ENCODE data around the gene ABLIM2. TPM values are rescaled to one million over a fixed set of nuclear protein-coding genes. Genes with fewer than 3 reads are reported as not detected.

The ABLIM2 gene
- total RNA-seq, 1 experiment from 2014 or later = 1.0 TPM

DNA sequence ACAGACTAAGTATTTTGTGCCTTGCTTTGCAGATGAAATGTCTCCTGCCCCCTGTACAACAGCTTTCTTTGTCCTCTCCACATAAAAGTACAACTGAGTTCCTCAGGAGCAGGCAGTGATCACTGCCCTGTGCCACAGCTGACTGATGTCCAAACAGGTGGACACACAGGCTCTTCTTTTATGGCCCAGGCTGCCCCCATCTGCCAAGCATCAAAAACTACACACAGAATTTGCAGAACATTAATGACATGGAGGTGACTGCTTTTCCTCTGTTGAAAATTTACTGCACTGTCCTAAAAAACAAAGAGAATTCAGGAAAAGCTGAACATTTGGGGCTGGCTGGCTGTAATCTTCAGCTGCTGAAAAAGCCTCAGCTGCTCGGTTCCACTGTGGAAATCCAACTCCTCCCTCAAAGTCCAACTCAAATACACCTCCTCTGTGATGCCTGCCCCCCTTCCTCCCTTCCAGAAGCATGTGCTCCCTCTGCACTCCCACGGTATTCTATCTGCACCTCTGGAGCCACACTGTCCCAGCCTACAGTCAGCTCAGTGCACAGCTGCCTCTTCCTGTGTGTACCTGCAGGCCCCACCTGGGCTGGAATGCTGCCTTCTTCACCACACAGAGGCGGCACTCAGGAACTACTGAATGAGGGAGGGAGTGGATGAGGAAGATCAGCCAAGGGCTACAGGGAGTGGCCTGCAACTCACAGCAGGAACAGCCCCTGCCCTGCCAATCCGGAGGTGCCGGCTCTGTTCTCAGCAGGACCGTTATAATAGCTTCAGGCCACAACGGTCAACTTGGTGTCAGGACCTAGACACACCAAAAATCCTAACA is 229.3 kb downstream of the ABLIM2 start:
- no peak overlapping the region for H3K27ac ChIP-seq (ENCODE audit: insufficient read length, low read depth, low read length)
- peak overlapping the region in 2 of 3 experiments; percentile 32 to 76; a peak in 5 of 7 replicates for H3K27ac Mint-ChIP-seq

More for the DNA sequence above, 229.3 kb downstream of the ABLIM2 start:
- no peak overlapping the region for H2BK15ac ChIP-seq (ENCODE audit: low read depth, low read length)
- Mint-ChIP-seq H3K9me3 (no peaks in the 10 kb centered on the region), H3K4me3 (peak overlapping the region in 1 of 2 experiments; percentile 22; a peak in 3 of 5 replicates), H3K36me3 (ENCODE audit: insufficient read depth in 1 of 3, low read depth in 3 of 3) (peaks cover 0 to 9% (median 8%) of the 10 kb centered on the region in 3 experiments; a peak in 5 of 7 replicates), H3K4me1 (peaks cover 18 to 26% of the 10 kb centered on the region in 2 experiments), H3K27me3 (ENCODE audit: low read depth) (no peaks in the 10 kb centered on the region; the same call in 1 of the 2 replicates)
- no peak overlapping the region for H2BK20ac ChIP-seq (ENCODE audit: low read depth, low read length, poor library complexity, severe bottlenecking)
- H2BK5ac ChIP-seq (ENCODE audit: insufficient read length, low read length) = no peak overlapping the region
- H3K4me2 ChIP-seq (ENCODE audit: insufficient read depth, insufficient read length, low read length) = no peak overlapping the region
- no peak overlapping the region for H3K9ac ChIP-seq (ENCODE audit: extremely low read depth, insufficient read length, low read length)
- H2AK5ac ChIP-seq (ENCODE audit: insufficient read length, low read length) = no peak overlapping the region
- no peaks in the 10 kb centered on the region for H3K4me1 ChIP-seq (ENCODE audit: insufficient read depth, low read length)
- no peak overlapping the region for H4K8ac ChIP-seq (replicated peaks; ENCODE audit: insufficient read length, low read depth, low read length)
- no peaks in the 10 kb centered on the region for H4K20me1 ChIP-seq (ENCODE audit: control insufficient read depth, insufficient read depth, insufficient read length)
- no CpG with 5 or more reads among the region's 7 CpGs for WGBS (ENCODE audit: extremely low coverage, insufficient read length, low lambda C conversion rate)
- no peaks in the 10 kb centered on the region for H3K9me3 ChIP-seq (ENCODE audit: control insufficient read depth, low read depth, low read length)
- H3K79me2 ChIP-seq (ENCODE audit: insufficient read depth, low read length) = peaks cover 10% of the 10 kb centered on the region; the same call in 1 of the 2 replicates
- no peaks in the 10 kb centered on the region for H3K23me2 ChIP-seq (ENCODE audit: insufficient read length, low read depth, low read length, poor library complexity, severe bottlenecking)
- H2AFZ ChIP-seq (ENCODE audit: low read length) = no peak overlapping the region
- H3K18ac ChIP-seq (ENCODE audit: insufficient read length, low read depth, low read length) = no peak overlapping the region
- H3K14ac ChIP-seq (ENCODE audit: insufficient read depth, low read length) = no peak overlapping the region
- H2BK120ac ChIP-seq (ENCODE audit: low read depth, low read length, poor library complexity, severe bottlenecking) = no peak overlapping the region
- no peak overlapping the region for H4K5ac ChIP-seq (ENCODE audit: insufficient read length, low read depth, low read length)
- no peak overlapping the region for H3K4ac ChIP-seq (ENCODE audit: low read depth, low read length)
- H3K27me3 ChIP-seq (ENCODE audit: insufficient read depth, low read length) = no peaks in the 10 kb centered on the region
- H2BK12ac ChIP-seq (ENCODE audit: insufficient read length, low read depth, low read length) = no peak overlapping the region
- H3K56ac ChIP-seq (ENCODE audit: insufficient read length, low read depth, low read length) = no peak overlapping the region
- TF ChIP-seq, protein P1, sequence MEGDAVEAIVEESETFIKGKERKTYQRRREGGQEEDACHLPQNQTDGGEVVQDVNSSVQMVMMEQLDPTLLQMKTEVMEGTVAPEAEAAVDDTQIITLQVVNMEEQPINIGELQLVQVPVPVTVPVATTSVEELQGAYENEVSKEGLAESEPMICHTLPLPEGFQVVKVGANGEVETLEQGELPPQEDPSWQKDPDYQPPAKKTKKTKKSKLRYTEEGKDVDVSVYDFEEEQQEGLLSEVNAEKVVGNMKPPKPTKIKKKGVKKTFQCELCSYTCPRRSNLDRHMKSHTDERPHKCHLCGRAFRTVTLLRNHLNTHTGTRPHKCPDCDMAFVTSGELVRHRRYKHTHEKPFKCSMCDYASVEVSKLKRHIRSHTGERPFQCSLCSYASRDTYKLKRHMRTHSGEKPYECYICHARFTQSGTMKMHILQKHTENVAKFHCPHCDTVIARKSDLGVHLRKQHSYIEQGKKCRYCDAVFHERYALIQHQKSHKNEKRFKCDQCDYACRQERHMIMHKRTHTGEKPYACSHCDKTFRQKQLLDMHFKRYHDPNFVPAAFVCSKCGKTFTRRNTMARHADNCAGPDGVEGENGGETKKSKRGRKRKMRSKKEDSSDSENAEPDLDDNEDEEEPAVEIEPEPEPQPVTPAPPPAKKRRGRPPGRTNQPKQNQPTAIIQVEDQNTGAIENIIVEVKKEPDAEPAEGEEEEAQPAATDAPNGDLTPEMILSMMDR (conservative IDR thresholded peaks at IDR 0.05) = peak; percentile 33; the same call in 1 of the 3 replicates
- peak; percentile 69 for DNase-seq
- H3K79me1 ChIP-seq (ENCODE audit: insufficient read depth, low read depth, low read length, poor library complexity, severe bottlenecking) = no peaks in the 10 kb centered on the region
- H3K23ac ChIP-seq (ENCODE audit: insufficient read length, low read depth, low read length) = no peak overlapping the region
- H3T11ph ChIP-seq (ENCODE audit: low read length) = no peak overlapping the region
- no peak overlapping the region for H4K91ac ChIP-seq (ENCODE audit: insufficient read length, low read depth, low read length)
